Stimulated activated CD8-positive, alpha-beta memory T cell treated with anti-CD3 and anti-CD28 coated beads, Interleukin-2, amount 100 ng/mL, for 48 hours (primary cell): ENCODE measurements around the gene PPP1R13L.

ENCODE experiments used
- DNase-seq, 2 donors: peaks; one replicate each; pipeline ENCODE4 v3.0.0-alpha.2; 2020; ENCODE audit warnings: low read depth in 2 of 2

PPP1R13L gene, protein sequence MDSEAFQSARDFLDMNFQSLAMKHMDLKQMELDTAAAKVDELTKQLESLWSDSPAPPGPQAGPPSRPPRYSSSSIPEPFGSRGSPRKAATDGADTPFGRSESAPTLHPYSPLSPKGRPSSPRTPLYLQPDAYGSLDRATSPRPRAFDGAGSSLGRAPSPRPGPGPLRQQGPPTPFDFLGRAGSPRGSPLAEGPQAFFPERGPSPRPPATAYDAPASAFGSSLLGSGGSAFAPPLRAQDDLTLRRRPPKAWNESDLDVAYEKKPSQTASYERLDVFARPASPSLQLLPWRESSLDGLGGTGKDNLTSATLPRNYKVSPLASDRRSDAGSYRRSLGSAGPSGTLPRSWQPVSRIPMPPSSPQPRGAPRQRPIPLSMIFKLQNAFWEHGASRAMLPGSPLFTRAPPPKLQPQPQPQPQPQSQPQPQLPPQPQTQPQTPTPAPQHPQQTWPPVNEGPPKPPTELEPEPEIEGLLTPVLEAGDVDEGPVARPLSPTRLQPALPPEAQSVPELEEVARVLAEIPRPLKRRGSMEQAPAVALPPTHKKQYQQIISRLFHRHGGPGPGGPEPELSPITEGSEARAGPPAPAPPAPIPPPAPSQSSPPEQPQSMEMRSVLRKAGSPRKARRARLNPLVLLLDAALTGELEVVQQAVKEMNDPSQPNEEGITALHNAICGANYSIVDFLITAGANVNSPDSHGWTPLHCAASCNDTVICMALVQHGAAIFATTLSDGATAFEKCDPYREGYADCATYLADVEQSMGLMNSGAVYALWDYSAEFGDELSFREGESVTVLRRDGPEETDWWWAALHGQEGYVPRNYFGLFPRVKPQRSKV

DNA sequence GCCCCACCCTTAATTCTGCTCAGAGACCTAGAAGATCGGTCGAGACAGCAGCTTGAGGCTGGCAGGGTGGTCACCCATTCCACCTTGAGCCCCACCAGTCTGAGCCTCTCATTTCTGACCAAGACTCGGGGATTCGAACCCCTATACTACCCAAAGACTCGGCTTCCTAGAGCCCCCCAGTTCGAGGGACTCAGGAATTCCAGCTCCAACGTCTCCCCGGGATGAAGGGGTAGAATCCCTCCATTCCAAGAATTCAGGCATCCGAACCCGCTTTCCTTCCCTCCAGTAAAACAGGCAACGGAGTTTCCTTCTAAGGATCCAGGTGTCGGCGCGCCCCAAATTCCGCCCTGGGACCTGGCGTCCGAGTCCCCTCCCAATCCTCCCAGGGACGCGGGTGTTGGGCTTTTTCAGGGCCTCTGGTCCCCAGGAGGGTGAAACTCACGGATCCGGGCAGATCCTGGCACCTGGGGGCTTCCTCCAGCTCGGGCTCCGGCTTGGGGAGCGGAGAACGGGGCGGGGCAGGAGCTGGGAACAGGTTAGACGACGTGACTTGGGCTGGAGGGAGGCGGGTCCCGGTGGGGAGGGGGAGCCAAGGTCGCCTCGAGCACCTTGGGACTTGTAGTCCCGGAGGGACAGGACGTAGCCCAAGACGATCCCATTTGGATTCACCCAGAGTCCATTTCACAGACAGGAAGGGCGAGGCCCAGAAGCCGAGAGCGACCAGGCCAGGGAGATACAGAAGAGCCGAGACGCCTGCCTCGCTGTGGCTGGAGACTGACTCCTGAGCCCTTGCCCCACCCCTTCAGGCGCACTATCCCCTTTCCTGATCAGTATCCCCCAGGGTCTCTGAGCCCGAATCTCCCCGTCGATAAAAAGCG, at the start of gene PPP1R13L:
Gene PPP1R13L (minus strand): TSS at position 513 of the 878 bp plus-strand sequence. CDS start 6,751 bp downstream, outside the sequence.
- DNase-seq: peak; percentile 27 to 53

GRCh38 chr19:45451850-45452387, 47.0 kb upstream of the PPP1R13L start:
- DNase-seq: no peak

- peak in 1 of 2 donors; percentile 20 for DNase-seq
Observed at GRCh38 chr19:45451131-45451849, 46.4 kb upstream of the PPP1R13L start.

GRCh38 chr19:45450012-45450333, 45.1 kb upstream of the PPP1R13L start:
- no peak for DNase-seq

DNA sequence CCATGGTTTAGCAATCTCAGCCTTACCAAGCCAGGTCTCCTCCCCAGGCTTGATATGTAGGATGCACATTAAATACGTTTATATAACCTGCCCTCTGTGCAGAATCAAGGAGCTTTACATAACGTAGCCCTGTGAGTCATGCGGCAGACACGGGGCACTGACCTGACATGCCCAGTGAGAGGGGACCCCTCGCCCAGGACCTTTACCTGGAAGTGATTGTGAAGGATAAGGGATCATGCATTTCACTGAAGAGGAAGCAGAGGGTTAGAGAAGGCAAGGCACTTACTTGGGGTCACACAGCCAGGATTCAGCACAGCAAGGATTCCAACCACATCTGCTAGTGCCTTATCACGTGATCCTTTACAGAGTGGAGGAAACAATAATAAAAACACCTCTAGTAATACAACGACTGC, 44.0 kb upstream of the PPP1R13L start:
- no peak for DNase-seq

- DNase-seq: no peak
Observed at GRCh38 chr19:45448425-45448756, 43.5 kb upstream of the PPP1R13L start.

GRCh38 chr19:45446944-45447343, 42.1 kb upstream of the PPP1R13L start:
- no peak for DNase-seq

- no peak for DNase-seq
Observed at GRCh38 chr19:45446295-45446694, 41.4 kb upstream of the PPP1R13L start.

DNA sequence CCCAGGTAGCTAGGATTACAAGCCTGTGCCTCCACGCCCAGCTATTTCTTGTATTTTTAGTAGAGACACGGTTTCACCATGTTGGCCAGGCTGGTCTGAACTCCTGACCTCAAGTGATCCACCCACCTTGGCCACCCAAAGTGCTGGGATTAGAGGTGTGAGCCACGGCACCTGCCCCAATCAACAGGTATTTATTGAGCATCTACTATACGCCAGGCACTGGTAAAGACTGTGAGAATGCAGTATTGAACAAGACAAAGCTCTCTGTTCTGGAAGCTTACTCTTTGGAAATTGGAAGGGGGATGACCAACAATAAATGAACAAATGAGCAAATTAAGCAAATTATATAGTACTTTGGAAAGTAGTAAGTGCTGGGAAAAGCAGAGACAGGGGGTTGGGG, 40.3 kb upstream of the PPP1R13L start:
- no peak for DNase-seq

- DNase-seq: peak; percentile 76 to 77
Observed at GRCh38 chr19:45444318-45445041, 39.6 kb upstream of the PPP1R13L start.

DNA sequence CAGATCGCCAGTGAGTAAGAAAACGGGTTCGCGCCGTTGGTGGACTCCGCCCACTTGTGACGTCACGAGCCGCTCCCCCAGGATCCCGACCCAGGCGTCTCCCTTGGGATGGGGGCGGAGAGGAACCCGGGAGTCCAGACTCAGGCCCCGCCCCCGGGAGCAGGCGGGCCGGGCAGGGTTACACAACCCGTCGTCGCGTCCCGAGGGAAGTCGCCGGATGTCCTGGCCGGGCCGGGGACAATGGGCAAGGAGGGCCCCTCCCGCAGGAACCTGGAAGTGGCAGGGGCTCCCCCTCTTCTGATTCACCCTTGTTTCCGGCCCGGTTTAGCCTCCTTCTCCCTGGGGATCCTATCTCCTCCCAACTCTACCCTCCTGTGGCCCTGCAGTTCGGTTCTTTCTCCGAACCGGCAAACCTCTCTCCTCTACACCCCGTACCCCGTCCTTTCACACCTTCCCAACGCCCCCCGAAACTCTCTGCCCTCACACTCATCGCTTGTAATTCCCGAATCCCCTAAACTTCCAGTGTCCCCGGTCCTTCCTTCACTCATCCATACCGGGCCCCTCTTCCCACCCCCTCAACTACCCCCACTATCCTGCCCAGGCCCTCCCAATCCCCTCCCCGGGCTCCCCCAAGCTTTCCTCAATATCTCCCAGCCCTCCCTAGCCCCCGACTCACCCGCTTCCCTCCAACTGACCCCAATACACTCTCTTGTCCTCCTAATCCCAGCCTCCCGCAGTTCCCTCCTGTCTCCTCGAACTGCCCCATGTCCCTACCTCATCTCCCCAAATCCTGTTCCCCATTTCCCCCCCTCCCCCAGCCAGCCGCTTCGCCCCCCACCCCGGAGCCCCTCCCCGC, 38.8 kb upstream of the PPP1R13L start:
- DNase-seq: peak; percentile 48 to 50

DNA sequence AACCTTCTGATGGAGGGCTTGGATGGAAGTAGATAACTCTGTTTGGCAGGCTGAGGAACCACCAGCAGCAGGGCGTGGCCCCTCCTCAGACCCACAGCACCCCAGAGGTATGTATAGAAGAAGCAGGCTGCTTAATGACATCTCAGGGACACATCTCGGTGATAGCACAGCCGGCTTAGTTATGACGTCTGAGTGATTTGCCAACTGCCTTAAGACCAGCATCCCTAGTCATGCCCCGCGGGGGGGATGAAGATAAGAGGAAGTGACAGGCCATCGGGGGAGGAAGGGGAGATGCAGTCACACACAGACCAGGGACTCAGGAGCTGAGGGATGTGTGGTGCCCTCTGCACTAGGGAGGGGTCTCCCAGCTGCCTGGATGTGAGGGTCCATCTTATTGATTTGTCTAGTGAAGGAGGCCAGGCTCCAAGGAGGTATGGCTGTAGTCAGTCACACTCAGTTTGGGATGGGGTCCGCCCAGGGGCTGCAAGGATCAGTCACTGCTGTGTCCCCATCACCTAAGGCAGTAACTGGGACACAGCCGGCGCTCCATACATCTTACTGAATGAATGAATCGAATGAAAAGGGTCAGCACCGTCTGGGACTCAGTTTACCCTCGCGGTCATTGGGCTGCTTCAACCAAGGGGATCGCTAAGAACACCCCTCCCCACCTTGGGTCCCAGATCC, 38.1 kb upstream of the PPP1R13L start:
- no peak for DNase-seq

DNA sequence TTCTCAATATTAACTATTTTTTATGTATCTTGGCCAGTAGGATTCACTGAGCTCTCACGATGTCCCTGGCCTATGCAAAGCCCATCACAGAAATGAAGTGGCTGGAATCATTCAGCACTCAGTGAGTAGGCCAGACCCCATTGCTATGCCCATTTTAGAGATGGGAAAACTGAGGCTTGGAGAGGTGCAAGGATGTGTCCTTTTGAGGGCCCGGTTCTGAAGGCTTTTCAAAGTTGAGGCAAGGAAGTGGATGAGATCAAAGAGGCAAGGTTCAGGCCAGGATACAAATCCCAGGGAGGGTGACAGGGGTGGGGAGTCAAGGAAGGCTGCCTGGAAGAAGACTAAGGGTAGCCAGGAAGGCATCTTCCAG, 37.5 kb upstream of the PPP1R13L start:
- no peak for DNase-seq

- no peak for DNase-seq
Observed at GRCh38 chr19:45440873-45441654, 36.2 kb upstream of the PPP1R13L start.

DNA sequence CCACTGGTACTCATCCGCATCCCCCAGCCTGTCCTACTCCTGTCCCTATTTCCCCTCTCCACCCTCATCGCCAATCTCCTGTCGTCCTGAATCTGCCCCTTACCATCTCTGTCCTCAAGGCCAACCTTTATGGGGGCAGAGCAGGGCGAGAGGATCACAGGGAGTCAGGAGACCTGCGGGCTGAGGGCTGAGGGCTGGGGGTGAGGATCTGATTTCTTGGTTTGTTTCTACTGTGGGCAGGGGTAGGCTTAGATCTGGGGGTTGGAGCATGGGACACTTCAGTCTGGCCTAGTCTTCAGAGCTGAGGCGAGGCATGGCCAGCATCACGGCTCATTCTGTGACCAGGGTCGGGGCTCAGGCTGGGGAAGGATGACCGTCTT, 35.4 kb upstream of the PPP1R13L start:
- no peak for DNase-seq

GRCh38 chr19:45439569-45440258, 34.8 kb upstream of the PPP1R13L start:
- peak; percentile 68 to 78 for DNase-seq

DNA sequence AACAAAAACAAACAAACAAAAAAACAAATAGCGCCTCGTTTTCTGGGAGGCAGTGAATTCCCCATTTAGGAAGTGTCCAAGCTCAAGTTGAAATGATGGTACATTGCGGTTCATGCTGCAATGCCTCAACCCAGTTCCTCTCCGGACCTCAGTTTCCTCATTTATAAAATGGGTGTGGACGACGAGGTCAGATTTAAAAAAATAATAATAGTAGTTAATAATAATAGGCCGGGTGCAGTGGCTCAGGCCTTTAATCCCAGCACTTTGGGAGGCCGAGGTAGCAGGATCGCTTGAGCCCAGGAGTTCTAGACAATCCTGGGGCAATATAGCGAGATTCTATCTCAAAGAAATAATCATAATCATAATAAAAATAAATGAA, 34.3 kb upstream of the PPP1R13L start:
- DNase-seq: no peak

GRCh38 chr19:45437328-45437727, 32.5 kb upstream of the PPP1R13L start:
- DNase-seq: no peak
